ENCODE results near the gene GRM7. TPM values are rescaled to one million over a fixed set of nuclear protein-coding genes. Genes with fewer than 3 reads are reported as not detected.

The GRM7 gene
- total RNA-seq, 1 experiment from 2014 or later = 0.04 TPM

GRCh38 chr3:7266551-7266950 lies 405.6 kb downstream of the GRM7 start:
- H3K27me3 ChIP-seq = no peaks in the 10 kb centered on the region
- no peak overlapping the region for H3K27ac ChIP-seq
- H3K4me1 ChIP-seq = no peaks in the 10 kb centered on the region
- H3K9me3 ChIP-seq (replicated peaks) = no peaks in the 10 kb centered on the region
- no peak overlapping the region for H3K4me3 ChIP-seq
- no peaks in the 10 kb centered on the region for H3K36me3 ChIP-seq
- DNase-seq = no peak

DNA sequence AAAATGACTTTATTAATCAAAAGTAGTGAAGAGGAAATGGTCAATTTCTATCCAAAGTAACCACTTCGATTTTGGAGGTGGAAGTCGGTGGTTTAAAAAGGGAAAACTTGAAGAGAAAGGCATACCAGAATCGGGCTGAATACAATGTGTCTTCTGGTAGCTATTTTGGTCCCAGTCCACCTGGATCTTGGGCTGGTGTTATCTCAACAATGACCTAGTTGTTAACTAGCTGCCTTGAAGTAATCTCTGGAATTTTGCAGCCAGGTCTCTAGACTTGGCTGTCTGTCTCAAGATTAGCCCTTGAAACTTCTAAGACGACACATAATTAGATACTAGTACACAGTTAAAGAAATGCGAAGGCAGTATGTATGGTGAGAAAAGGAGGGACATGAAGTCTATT lies 409.8 kb downstream of the GRM7 start:
- no peaks in the 10 kb centered on the region for H3K4me1 ChIP-seq
- H3K27me3 ChIP-seq = no peaks in the 10 kb centered on the region
- no peaks in the 10 kb centered on the region for H3K36me3 ChIP-seq
- H3K4me3 ChIP-seq = no peak overlapping the region
- no peak overlapping the region for H3K27ac ChIP-seq
- no peak for DNase-seq
- H3K9me3 ChIP-seq (replicated peaks) = no peaks in the 10 kb centered on the region

DNA sequence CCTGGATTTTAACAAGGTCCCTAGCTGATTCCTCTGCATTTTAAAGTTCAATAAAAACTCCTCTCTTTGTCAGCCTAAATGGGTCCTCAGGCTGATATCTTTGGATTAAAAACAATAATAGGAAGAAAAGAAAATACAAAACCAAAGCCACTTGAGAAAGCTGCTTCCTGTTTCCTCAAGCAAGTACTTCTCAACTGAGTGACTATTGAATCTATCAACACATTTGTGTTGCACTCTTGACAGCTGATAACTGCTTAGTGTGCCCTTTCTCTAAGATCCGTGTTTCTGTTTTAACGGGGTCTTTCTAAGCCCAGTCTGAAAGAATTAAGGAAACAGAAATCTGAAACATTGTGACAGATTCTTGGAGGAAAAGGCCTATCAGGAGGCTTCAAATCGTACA lies 410.7 kb downstream of the GRM7 start:
- Histone ChIP-seq H3K27me3 (no peaks in the 10 kb centered on the region), H3K9me3 (replicated peaks) (no peaks in the 10 kb centered on the region), H3K4me3 (no peak overlapping the region), H3K36me3 (no peaks in the 10 kb centered on the region), H3K27ac (no peak overlapping the region), H3K4me1 (no peaks in the 10 kb centered on the region)
- DNase-seq = no peak

DNA sequence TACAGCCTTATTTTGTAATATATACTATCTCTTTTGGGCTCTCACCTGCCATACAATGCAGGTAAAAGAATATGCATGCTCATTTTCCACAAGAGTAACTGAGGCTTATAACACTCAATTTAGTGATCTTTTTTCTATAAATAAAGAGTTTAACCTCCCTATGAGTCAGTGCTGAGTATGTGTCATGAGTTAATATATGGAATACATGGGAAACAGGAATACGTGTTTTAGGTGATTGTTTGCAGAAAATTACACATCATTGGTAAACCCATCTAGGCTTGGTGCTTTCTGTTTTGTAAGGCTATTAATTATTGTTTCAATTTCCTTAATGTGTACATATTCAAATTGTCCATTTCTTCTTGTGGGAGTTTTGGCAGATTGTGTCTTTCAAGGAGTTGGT lies 411.3 kb downstream of the GRM7 start:
- Histone ChIP-seq H3K9me3 (replicated peaks) (no peaks in the 10 kb centered on the region), H3K27me3 (no peaks in the 10 kb centered on the region), H3K36me3 (no peaks in the 10 kb centered on the region), H3K4me3 (no peak overlapping the region), H3K27ac (no peak overlapping the region), H3K4me1 (no peaks in the 10 kb centered on the region)
- DNase-seq = no peak

GRCh38 chr3:7275396-7275795 lies 414.5 kb downstream of the GRM7 start:
- Histone ChIP-seq H3K36me3 (no peaks in the 10 kb centered on the region), H3K27me3 (no peaks in the 10 kb centered on the region), H3K9me3 (replicated peaks) (no peaks in the 10 kb centered on the region), H3K27ac (no peak overlapping the region), H3K4me3 (no peak overlapping the region), H3K4me1 (no peaks in the 10 kb centered on the region)
- DNase-seq = no peak

DNA sequence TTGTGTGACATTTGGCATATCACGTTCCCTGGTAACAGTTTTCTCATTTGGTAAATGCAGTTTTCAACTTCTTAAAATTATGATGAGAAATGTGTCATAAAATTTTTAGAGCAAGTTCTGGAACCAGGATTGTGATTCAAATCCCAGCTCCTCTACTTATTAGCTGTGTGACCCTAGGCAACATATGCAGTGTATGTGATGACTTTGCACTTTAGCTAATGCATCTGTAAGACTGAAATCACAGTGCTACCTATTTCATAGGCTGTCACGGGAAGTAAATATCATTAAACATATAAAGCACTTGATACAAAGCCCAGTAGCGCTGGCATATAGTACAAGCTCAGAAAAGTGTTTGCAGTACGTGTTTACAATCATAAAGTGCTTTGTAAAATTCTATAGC lies 419.4 kb downstream of the GRM7 start:
- Histone ChIP-seq H3K27ac (no peak overlapping the region), H3K9me3 (replicated peaks) (no peaks in the 10 kb centered on the region), H3K4me1 (no peaks in the 10 kb centered on the region), H3K27me3 (no peaks in the 10 kb centered on the region), H3K36me3 (no peaks in the 10 kb centered on the region), H3K4me3 (no peak overlapping the region)
- DNase-seq = no peak

DNA sequence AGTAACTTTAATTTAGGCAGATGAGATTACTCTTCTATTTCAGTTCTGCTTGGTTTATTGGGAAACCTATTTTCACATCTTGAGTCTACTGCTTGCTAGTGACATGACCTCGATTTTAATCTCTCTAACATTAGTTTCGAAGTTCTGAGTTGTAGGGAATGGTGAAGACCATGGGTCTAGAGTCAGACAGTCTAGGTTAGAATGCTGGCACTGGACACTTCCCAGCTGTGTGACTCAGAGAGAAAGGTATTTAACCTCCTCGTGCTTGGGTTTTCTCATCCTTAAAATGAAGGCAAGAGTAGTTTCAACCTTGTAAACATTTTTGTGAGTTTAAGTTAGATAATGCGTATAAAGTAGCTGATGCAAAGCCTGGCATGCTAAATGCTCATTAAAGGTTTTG lies 422.1 kb downstream of the GRM7 start:
- no peak for DNase-seq
- Histone ChIP-seq H3K27me3 (no peaks in the 10 kb centered on the region), H3K9me3 (replicated peaks) (no peaks in the 10 kb centered on the region), H3K27ac (no peak overlapping the region), H3K4me3 (no peak overlapping the region), H3K4me1 (no peaks in the 10 kb centered on the region), H3K36me3 (no peaks in the 10 kb centered on the region)

DNA sequence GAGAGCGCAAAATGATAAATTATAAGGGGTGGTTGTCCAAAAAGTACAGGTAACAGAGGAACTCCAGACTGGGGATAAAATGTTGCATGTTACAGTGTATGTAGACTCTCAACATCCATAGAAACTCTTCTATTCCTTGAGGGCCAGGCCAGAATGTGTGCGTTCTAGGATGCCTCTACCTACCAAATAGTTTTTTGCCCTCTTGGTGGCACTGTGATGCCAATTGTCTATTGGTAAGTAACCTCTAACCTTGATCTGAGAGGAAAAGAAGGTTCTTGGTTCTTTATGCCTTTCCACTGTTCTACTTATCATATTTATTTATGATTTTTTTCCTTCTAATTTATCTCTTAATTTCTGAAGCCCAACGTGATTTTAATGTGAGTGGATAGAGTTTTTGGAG lies 424.6 kb downstream of the GRM7 start:
- Histone ChIP-seq H3K4me1 (no peaks in the 10 kb centered on the region), H3K36me3 (no peaks in the 10 kb centered on the region), H3K4me3 (no peak overlapping the region), H3K27me3 (no peaks in the 10 kb centered on the region), H3K9me3 (replicated peaks) (no peaks in the 10 kb centered on the region), H3K27ac (no peak overlapping the region)
- DNase-seq = peak in 1 of 2 experiments; percentile 1

- no peak overlapping the region for H3K4me3 ChIP-seq
- no peak for DNase-seq
- no peaks in the 10 kb centered on the region for H3K36me3 ChIP-seq
- no peaks in the 10 kb centered on the region for H3K27me3 ChIP-seq
- H3K27ac ChIP-seq = no peak overlapping the region
- no peaks in the 10 kb centered on the region for H3K9me3 ChIP-seq (replicated peaks)
- no peaks in the 10 kb centered on the region for H3K4me1 ChIP-seq
Observed at GRCh38 chr3:7288133-7288532, 427.2 kb downstream of the GRM7 start.

DNA sequence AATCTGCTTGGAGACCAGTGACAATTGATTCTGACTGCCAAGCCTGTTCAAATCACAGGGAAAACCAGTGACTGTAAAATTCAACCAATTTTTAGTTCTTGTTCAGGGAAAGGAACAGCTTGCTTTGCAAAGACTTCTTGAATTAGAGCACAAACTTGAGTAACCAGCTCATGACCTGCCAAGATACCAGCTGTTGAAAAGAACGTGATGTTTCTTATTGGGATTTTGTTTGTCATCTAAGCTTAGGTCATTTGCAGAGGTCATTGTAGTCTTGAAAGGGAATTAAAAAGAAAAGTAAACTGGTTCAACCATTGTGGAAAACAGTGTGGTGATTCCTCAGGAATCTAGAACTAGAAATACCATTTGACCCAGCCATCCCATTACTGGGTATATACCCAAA lies 428.2 kb downstream of the GRM7 start:
- no peaks in the 10 kb centered on the region for H3K27me3 ChIP-seq
- H3K27ac ChIP-seq = no peak overlapping the region
- H3K36me3 ChIP-seq = no peaks in the 10 kb centered on the region
- H3K9me3 ChIP-seq (replicated peaks) = no peaks in the 10 kb centered on the region
- H3K4me3 ChIP-seq = no peak overlapping the region
- no peaks in the 10 kb centered on the region for H3K4me1 ChIP-seq
- no peak for DNase-seq

DNA sequence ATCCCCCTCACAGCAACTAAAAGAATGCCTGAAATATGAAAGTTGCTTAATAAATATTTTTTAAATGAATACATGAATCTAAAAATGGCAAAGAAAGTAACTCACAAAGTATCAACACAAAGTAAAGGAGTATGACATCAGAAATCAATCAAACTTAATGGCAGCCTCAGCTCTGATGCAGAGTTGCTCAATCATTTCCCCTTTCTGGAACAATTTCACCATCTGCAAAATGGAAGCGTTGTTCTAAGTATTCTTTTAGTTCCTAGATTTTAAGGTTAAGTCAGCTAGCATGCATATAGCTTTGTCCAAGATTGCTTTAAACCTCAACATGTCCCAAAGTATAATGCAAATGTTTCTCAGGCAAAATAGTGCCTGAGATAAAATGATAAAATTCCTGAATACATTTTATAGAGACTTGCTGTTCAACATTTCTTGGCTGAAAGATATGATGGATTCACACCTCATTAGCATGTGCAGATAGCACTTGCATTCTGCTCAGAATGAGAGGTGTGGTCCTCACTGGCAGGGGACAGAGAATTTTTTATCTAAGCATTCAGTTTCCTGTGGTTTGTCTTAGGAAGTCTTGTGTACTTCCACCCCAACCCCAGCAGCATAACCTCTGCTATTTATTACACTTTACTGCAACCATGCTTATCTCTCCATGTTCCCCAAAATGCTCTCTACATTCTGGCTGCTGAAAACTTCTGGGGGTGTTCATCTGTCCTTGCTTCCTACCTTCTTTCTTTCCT lies 429.3 kb downstream of the GRM7 start:
- Histone ChIP-seq H3K27me3 (no peaks in the 10 kb centered on the region), H3K4me1 (no peaks in the 10 kb centered on the region)

GRCh38 chr3:7292362-7292761 lies 431.4 kb downstream of the GRM7 start:
- Histone ChIP-seq H3K27ac (no peak overlapping the region), H3K36me3 (no peaks in the 10 kb centered on the region)

More for the DNA sequence above, 429.3 kb downstream of the GRM7 start:
- Histone ChIP-seq H3K36me3 (no peaks in the 10 kb centered on the region), H3K4me3 (no peak overlapping the region), H3K9me3 (replicated peaks) (no peaks in the 10 kb centered on the region), H3K27ac (no peak overlapping the region)
- no peak for DNase-seq

GRCh38 chr3:7293286-7293685 lies 432.4 kb downstream of the GRM7 start:
- no peak for DNase-seq
- H3K27me3 ChIP-seq = no peaks in the 10 kb centered on the region
- H3K4me1 ChIP-seq = no peaks in the 10 kb centered on the region
- H3K36me3 ChIP-seq = no peaks in the 10 kb centered on the region
- H3K9me3 ChIP-seq (replicated peaks) = no peaks in the 10 kb centered on the region
- H3K27ac ChIP-seq = no peak overlapping the region
- no peak overlapping the region for H3K4me3 ChIP-seq

More at GRCh38 chr3:7292362-7292761, 431.4 kb downstream of the GRM7 start:
- H3K27me3 ChIP-seq = no peaks in the 10 kb centered on the region
- no peak for DNase-seq
- H3K4me3 ChIP-seq = no peak overlapping the region
- no peaks in the 10 kb centered on the region for H3K4me1 ChIP-seq
- H3K9me3 ChIP-seq (replicated peaks) = no peaks in the 10 kb centered on the region

GRCh38 chr3:7305561-7305960 lies 444.6 kb downstream of the GRM7 start:
- H3K4me3 ChIP-seq = no peak overlapping the region
- no peaks in the 10 kb centered on the region for H3K27me3 ChIP-seq
- H3K27ac ChIP-seq = no peak overlapping the region
- no peaks in the 10 kb centered on the region for H3K4me1 ChIP-seq
- H3K9me3 ChIP-seq (replicated peaks) = no peaks in the 10 kb centered on the region
- H3K36me3 ChIP-seq = no peaks in the 10 kb centered on the region
- no peak for DNase-seq

GRCh38 chr3:7306901-7307300 lies 446.0 kb downstream of the GRM7 start:
- Histone ChIP-seq H3K27me3 (no peaks in the 10 kb centered on the region), H3K36me3 (no peaks in the 10 kb centered on the region), H3K4me1 (no peaks in the 10 kb centered on the region), H3K27ac (no peak overlapping the region), H3K9me3 (replicated peaks) (no peaks in the 10 kb centered on the region), H3K4me3 (no peak overlapping the region)
- DNase-seq = no peak

DNA sequence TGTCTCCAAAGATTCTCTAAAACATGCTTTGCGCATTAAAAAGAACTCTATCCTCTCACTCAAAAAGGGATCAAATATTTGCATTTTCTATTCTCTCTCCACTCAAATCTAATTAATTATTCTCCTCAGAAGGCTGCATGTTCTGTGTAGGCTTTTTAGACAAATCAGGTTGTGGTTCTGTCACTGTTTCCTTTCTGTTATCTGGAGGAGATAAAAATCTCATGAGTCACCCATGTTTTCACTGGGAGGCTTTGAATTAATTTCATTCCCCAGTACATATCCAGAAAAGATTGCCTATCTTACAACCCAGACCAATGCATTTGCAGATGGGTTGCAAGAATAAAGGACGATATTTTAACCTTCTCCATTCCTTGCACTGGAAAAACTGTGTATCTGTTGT lies 446.5 kb downstream of the GRM7 start:
- Histone ChIP-seq H3K4me1 (no peaks in the 10 kb centered on the region), H3K9me3 (replicated peaks) (no peaks in the 10 kb centered on the region), H3K4me3 (no peak overlapping the region), H3K27ac (no peak overlapping the region), H3K36me3 (no peaks in the 10 kb centered on the region), H3K27me3 (no peaks in the 10 kb centered on the region)
- DNase-seq = no peak
